Neural crest cell (in vitro differentiated cells): ENCODE data around the gene JAG2. TPM values are rescaled to one million over a fixed set of nuclear protein-coding genes. Genes with fewer than 3 reads are reported as not detected.

Experiments
- DNase-seq: peaks from one replicate; pipeline ENCODE4 v3.0.0; 2021; ENCODE audit warnings: low read depth, mixed read lengths, low spot score
- H3K27ac Mint-ChIP-seq: one replicate; pipeline ENCODE4 v1.8.0; 2021; ENCODE audit warnings: mild to moderate bottlenecking, mixed read lengths; ENCODE audit not compliant: unreplicated experiment
- H3K27me3 Mint-ChIP-seq: 2 replicates; pipeline ENCODE4 v1.8.0; 2021; ENCODE audit warnings: low read depth, mild to moderate bottlenecking, mixed read lengths
- H3K36me3 Mint-ChIP-seq: 2 replicates; pipeline ENCODE4 v1.8.0; 2021; ENCODE audit warnings: low read depth, mild to moderate bottlenecking, mixed read lengths
- H3K4me1 Mint-ChIP-seq: 2 replicates; pipeline ENCODE4 v1.8.0; 2021; ENCODE audit warnings: mixed read lengths
- H3K4me3 Mint-ChIP-seq: one replicate; pipeline ENCODE4 v1.8.0; 2021; ENCODE audit warnings: mild to moderate bottlenecking, mixed read lengths
- H3K9me3 Mint-ChIP-seq: 2 replicates; pipeline ENCODE4 v1.8.0; 2021; ENCODE audit warnings: mixed read lengths
- total RNA-seq: library from RNA; stranded (reverse); gene quantifications from 2 replicates; pipeline ENCODE4 v1.2.1, GENCODE V29; 2021
- TF ChIP-seq, protein P1 (sequence below): fragments of 200-600 bp; sonication (generic); conservative IDR thresholded peaks from 2 replicates; pipeline ENCODE4 v1.5.0; 2021; ENCODE audit warnings: antibody characterized with exemption, mild to moderate bottlenecking

JAG2 gene
- total RNA-seq, 1 donor from 2014 or later, result 4.2 TPM

DNA sequence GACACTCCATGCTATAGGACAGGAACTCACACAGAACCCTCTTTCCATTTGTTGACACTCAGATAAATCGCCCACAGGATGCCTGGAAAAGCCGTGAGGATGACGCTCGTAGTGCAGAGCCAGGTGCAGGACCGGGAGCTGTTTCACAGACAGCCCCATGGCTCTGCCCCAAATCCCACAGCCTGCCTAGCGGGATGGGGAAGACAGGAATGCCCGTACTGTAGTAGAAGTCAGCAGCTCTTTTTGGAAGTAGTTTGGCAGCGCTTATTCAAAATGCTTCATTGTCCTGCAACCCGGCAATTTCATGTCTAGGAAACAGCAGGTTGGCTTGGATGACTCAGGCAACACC, 41.6 kb downstream of the JAG2 start:
- Mint-ChIP-seq H3K4me3 (no peak overlapping the region), H3K9me3 (peaks cover 9% of the 10 kb centered on the region), H3K36me3 (peaks cover 4% of the 10 kb centered on the region), H3K27me3 (peaks cover 38% of the 10 kb centered on the region), H3K4me1 (peaks cover 14% of the 10 kb centered on the region), H3K27ac (no peak overlapping the region)
- TF ChIP-seq, protein P1, sequence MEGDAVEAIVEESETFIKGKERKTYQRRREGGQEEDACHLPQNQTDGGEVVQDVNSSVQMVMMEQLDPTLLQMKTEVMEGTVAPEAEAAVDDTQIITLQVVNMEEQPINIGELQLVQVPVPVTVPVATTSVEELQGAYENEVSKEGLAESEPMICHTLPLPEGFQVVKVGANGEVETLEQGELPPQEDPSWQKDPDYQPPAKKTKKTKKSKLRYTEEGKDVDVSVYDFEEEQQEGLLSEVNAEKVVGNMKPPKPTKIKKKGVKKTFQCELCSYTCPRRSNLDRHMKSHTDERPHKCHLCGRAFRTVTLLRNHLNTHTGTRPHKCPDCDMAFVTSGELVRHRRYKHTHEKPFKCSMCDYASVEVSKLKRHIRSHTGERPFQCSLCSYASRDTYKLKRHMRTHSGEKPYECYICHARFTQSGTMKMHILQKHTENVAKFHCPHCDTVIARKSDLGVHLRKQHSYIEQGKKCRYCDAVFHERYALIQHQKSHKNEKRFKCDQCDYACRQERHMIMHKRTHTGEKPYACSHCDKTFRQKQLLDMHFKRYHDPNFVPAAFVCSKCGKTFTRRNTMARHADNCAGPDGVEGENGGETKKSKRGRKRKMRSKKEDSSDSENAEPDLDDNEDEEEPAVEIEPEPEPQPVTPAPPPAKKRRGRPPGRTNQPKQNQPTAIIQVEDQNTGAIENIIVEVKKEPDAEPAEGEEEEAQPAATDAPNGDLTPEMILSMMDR, result no peak
- DNase-seq, result no peak

DNA sequence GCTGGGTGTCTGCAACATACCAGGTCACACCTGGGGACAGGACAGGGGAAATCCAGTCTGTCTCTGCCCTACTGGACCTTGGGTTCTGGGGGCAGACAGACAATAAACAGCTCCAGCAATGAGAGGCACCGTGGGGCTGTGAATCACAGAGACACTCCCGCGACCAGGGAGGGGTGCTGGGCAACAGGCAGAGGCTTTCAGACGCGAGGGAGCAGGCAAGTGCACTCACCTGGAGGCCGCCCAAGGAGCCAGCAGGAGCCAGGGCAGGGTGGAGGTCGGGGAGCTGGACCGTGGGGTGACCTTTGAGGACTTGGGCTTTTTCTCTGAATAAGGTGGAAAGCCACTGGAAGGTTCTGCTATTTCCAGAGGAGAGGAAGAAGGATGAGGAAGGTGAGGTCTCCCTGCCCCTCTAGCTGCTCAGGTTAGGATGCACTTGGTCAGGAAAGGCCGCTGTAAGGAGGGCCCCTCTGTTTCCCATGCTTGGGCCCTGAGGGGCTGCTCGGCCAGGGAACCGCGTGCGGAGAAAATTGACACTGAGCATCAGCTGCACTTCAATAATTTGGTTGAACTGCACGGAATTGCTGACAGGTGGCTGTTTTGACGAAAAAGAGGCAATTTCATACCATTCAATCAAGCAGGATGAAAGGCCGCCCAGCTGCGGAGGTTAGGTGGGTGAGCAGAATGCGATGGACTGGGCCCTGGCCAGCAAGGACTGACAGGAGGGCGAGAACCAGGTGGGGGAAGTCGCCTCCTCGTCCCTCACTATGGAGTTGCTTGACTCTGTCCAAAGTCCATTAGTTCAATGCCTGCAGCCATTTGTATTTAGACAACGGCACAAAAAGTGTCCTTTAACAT, 42.2 kb downstream of the JAG2 start:
- Mint-ChIP-seq H3K36me3 (peaks cover 4% of the 10 kb centered on the region), H3K27me3 (peaks cover 38% of the 10 kb centered on the region), H3K4me1 (peaks cover 14% of the 10 kb centered on the region), H3K4me3 (no peak overlapping the region), H3K9me3 (peaks cover 9% of the 10 kb centered on the region), H3K27ac (no peak overlapping the region)
- TF ChIP-seq, protein P1, result no peak
- no peak for DNase-seq

DNA sequence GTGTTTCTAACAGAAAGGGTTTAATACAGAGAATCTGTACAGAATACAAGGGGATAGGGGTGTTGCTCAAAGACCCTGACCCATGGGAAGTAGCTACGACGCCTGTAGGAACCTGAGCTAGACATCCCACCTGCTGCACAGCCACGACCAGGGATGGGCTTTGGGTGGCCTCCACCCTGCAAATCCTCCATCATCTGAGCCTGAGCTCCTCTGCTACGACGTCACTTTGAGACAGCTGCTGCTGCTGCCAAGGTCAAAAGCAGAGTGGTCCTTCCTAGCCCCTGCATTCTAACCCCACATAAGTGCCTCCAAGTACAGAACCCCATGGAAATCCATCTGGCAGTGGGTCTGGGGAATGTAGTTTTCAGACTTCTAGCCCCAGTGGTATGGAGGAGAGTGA, 43.8 kb downstream of the JAG2 start:
- peaks cover 14% of the 10 kb centered on the region for H3K4me1 Mint-ChIP-seq
- peaks cover 4% of the 10 kb centered on the region for H3K36me3 Mint-ChIP-seq
- H3K9me3 Mint-ChIP-seq, result peaks cover 9% of the 10 kb centered on the region
- no peak overlapping the region for H3K4me3 Mint-ChIP-seq
- DNase-seq, result no peak
- no peak overlapping the region for H3K27ac Mint-ChIP-seq
- H3K27me3 Mint-ChIP-seq, result peaks cover 38% of the 10 kb centered on the region
- TF ChIP-seq, protein P1, result no peak

DNA sequence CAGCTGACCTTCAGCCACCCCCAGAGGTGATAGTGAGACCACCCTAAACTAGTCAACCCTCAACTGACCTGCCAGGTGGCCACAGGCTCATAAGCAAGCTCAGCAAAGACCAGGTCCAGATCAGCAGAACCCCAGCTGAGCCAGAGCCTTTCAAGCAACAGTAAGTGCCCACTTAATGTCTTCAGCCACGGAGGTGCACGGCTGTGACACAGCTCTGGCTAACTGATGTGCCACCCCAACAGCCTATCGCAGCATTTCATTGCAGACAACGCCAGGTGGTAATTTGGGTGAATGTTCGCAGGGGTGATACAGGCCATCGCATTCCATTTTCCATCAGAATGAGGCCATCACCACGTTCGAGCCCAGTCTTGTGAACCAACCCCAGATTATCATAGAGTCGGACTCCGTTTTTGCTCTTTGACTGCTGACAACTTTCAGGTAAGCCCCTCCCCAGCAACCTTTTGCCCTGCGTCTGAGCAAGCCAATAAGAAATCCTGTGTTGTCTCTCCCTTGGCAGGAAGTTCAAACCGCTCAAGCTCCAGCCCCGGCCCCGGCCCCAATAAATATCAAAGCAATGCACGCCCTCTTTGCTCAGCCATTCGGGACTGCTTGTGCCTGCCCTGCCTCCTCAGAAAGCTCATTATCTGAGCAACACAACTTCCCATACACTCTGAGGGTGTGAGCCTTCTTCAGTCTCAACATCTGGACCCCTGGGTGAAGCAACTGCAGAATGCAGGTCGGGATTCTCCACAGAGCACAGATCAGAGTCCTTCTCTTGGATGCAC, 44.4 kb downstream of the JAG2 start:
- TF ChIP-seq, protein P1, result no peak
- no peak for DNase-seq
- Mint-ChIP-seq H3K4me3 (no peak overlapping the region), H3K27me3 (peaks cover 34% of the 10 kb centered on the region), H3K27ac (no peak overlapping the region), H3K36me3 (no peaks in the 10 kb centered on the region), H3K4me1 (peaks cover 14% of the 10 kb centered on the region), H3K9me3 (peaks cover 6% of the 10 kb centered on the region)

DNA sequence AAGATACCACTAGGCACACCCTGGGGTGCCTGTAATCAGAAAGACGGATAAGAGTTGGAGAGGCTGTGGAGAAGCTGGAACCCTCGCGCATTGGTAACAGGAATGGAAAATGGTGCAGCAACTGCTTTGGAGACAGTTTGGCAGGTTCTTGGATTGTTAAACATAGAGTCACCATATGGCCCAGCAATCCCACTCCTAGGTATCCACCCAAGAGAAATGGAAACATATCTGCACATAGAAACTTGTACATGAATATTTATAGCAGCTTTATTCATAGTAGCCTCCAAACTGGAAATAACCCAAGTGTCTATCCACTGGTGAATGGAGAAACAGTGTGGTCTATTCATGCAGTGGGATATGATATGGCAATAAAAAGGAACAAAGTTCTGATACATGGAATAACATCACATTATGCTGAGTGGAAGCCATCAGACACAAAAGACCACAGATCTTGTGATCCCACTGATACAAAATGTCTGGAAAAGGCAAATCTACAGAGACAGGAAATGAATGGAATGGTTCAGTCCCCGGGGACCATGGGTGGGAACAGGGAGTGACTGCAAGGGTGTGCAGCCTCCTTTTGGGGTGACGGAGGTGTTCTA, 45.4 kb downstream of the JAG2 start:
- no peak for DNase-seq
- peaks cover 36% of the 10 kb centered on the region for H3K27me3 Mint-ChIP-seq
- TF ChIP-seq, protein P1, result no peak
- H3K4me1 Mint-ChIP-seq, result peaks cover 14% of the 10 kb centered on the region
- H3K4me3 Mint-ChIP-seq, result no peak overlapping the region
- H3K27ac Mint-ChIP-seq, result no peak overlapping the region
- peaks cover 6% of the 10 kb centered on the region for H3K9me3 Mint-ChIP-seq
- H3K36me3 Mint-ChIP-seq, result no peaks in the 10 kb centered on the region
